Neural progenitor cell (in vitro differentiated cells): ENCODE data around the gene KRT20. TPM values are rescaled to one million over a fixed set of nuclear protein-coding genes. Genes with fewer than 3 reads are reported as not detected.
A peak's percentile ranks its signal among the peaks of the same experiment; 100 is the strongest.

Experiments used
- DNase-seq: peaks from one replicate; pipeline ENCODE4 v3.0.0-alpha.2; 2016; ENCODE audit warnings: low spot score
- H2AFZ ChIP-seq: fragments of 200-600 bp; sonication (generic); replicated peaks from 2 replicates; pipeline ENCODE4 v1.6.1; 2016; ENCODE audit warnings: antibody characterized with exemption
- H3F3A ChIP-seq: fragments of 200-600 bp; sonication (generic); 2 replicates; pipeline ENCODE4 v1.6.1; 2016; ENCODE audit warnings: antibody characterized with exemption, low read depth
- H3K27ac ChIP-seq: fragments of 200-600 bp; sonication (generic); 2 replicates; pipeline ENCODE4 v1.5.1; 2016; ENCODE audit warnings: mild to moderate bottlenecking
- H3K27me3 ChIP-seq: fragments of 200-600 bp; sonication (generic); 2 replicates; pipeline ENCODE4 v1.6.1; 2016; ENCODE audit warnings: mild to moderate bottlenecking, moderate library complexity
- H3K36me3 ChIP-seq: fragments of 200-600 bp; sonication (generic); 2 replicates; pipeline ENCODE4 v1.5.1; 2016
- H3K4me1 ChIP-seq: fragments of 200-600 bp; sonication (generic); 2 replicates; pipeline ENCODE4 v1.6.1; 2016; ENCODE audit warnings: mixed run types
- H3K4me2 ChIP-seq: fragments of 200-600 bp; sonication (generic); 2 replicates; pipeline ENCODE4 v1.6.1; 2016
- H3K4me3 ChIP-seq: fragments of 200-600 bp; sonication (generic); 2 replicates; pipeline ENCODE4 v1.5.1; 2016
- H3K79me2 ChIP-seq: fragments of 200-600 bp; sonication (generic); 2 replicates; pipeline ENCODE4 v1.6.1; 2016; ENCODE audit warnings: low read depth
- H3K9ac ChIP-seq: fragments of 200-600 bp; sonication (generic); 2 replicates; pipeline ENCODE4 v1.6.1; 2016
- H3K9me3 ChIP-seq: fragments of 200-600 bp; sonication (generic); 2 replicates; pipeline ENCODE4 v1.5.1; 2016; ENCODE audit warnings: low read depth
- H4K20me1 ChIP-seq: fragments of 200-600 bp; sonication (generic); 2 replicates; pipeline ENCODE4 v1.6.1; 2016; ENCODE audit warnings: low read depth
- H3K27ac Mint-ChIP-seq: 3 replicates; pipeline ENCODE4 v1.8.0; 2021; ENCODE audit warnings: mixed read lengths
- H3K27me3 Mint-ChIP-seq: 2 replicates; pipeline ENCODE4 v1.8.0; 2022; ENCODE audit warnings: low read depth, mild to moderate bottlenecking, inconsistent platforms, moderate library complexity, mixed read lengths; ENCODE audit not compliant: insufficient read depth
- H3K36me3 Mint-ChIP-seq: 3 replicates; pipeline ENCODE4 v1.8.0; 2021; ENCODE audit warnings: mixed read lengths
- H3K4me1 Mint-ChIP-seq: 3 replicates; pipeline ENCODE4 v1.8.0; 2021; ENCODE audit warnings: mixed read lengths
- H3K4me3 Mint-ChIP-seq: 3 replicates; pipeline ENCODE4 v1.8.0; 2021; ENCODE audit warnings: mild to moderate bottlenecking, moderate library complexity, mixed read lengths
- H3K9me3 Mint-ChIP-seq: 3 replicates; pipeline ENCODE4 v1.8.0; 2020; ENCODE audit warnings: mixed read lengths
- CTCF ChIP-seq: fragments of 200-600 bp; sonication (generic); IDR thresholded peaks from 2 replicates; pipeline ENCODE4 v1.5.1; 2017; ENCODE audit warnings: antibody characterized with exemption, mild to moderate bottlenecking
- EZH2 ChIP-seq: fragments of 200-600 bp; sonication (generic); IDR thresholded peaks from 2 replicates; pipeline ENCODE4 v1.6.1; 2017; ENCODE audit warnings: antibody characterized with exemption, mild to moderate bottlenecking, moderate library complexity
- EZH2phosphoT487 ChIP-seq: fragments of 200-600 bp; sonication (generic); IDR thresholded peaks from 2 replicates; pipeline ENCODE4 v1.6.1; 2017; ENCODE audit warnings: antibody characterized with exemption
- total RNA-seq: library from RNA; depleted of rRNA; stranded (reverse); fragments of >200 nt; gene quantifications from 2 replicates; pipeline ENCODE4 v1.2.3, GENCODE V29; 2015; ENCODE audit warnings: low replicate concordance

Gene KRT20
- total RNA-seq, 1 donor from 2014 or later, result not detected

GRCh38 chr17:40900809-40901356, 15.8 kb upstream of the KRT20 start:
- no peak overlapping the region for H2AFZ ChIP-seq
- Mint-ChIP-seq H3K27ac (no peak overlapping the region), H3K4me3 (no peak overlapping the region), H3K4me1 (no peaks in the 10 kb centered on the region), H3K27me3 (peaks cover 3% of the 10 kb centered on the region), H3K9me3 (no peaks in the 10 kb centered on the region), H3K36me3 (no peaks in the 10 kb centered on the region)
- no peak overlapping the region for H3K4me3 ChIP-seq
- H3F3A ChIP-seq, result no peaks in the 10 kb centered on the region
- H3K27ac ChIP-seq, result no peak overlapping the region
- no peaks in the 10 kb centered on the region for H4K20me1 ChIP-seq
- no peaks in the 10 kb centered on the region for H3K79me2 ChIP-seq
- DNase-seq, result no peak
- H3K36me3 ChIP-seq, result no peaks in the 10 kb centered on the region
- no peak overlapping the region for H3K9ac ChIP-seq
- H3K27me3 ChIP-seq, result no peaks in the 10 kb centered on the region
- H3K4me1 ChIP-seq, result no peaks in the 10 kb centered on the region
- H3K4me2 ChIP-seq, result no peak overlapping the region
- TF ChIP-seq EZH2, result no peak
- no peak for TF ChIP-seq EZH2phosphoT487
- no peak for TF ChIP-seq CTCF
- no peaks in the 10 kb centered on the region for H3K9me3 ChIP-seq

GRCh38 chr17:40896916-40897455, 11.9 kb upstream of the KRT20 start:
- no peak for TF ChIP-seq EZH2phosphoT487
- no peak for TF ChIP-seq EZH2
- TF ChIP-seq CTCF, result no peak
- no peak overlapping the region for H2AFZ ChIP-seq
- no peaks in the 10 kb centered on the region for H3K4me1 ChIP-seq
- H3K79me2 ChIP-seq, result no peaks in the 10 kb centered on the region
- no peak overlapping the region for H3K4me3 Mint-ChIP-seq
- H3K4me3 ChIP-seq, result no peak overlapping the region
- no peaks in the 10 kb centered on the region for H3K9me3 Mint-ChIP-seq
- no peak overlapping the region for H3K27ac ChIP-seq
- H3K4me2 ChIP-seq, result no peak overlapping the region
- H3K27me3 ChIP-seq, result no peaks in the 10 kb centered on the region
- no peak overlapping the region for H3K27ac Mint-ChIP-seq
- no peaks in the 10 kb centered on the region for H3F3A ChIP-seq
- peaks cover 7% of the 10 kb centered on the region for H3K27me3 Mint-ChIP-seq
- H3K36me3 ChIP-seq, result no peaks in the 10 kb centered on the region
- DNase-seq, result no peak
- no peak overlapping the region for H3K9ac ChIP-seq
- no peaks in the 10 kb centered on the region for H3K36me3 Mint-ChIP-seq
- no peaks in the 10 kb centered on the region for H3K4me1 Mint-ChIP-seq
- no peaks in the 10 kb centered on the region for H4K20me1 ChIP-seq
- H3K9me3 ChIP-seq, result no peaks in the 10 kb centered on the region

- Mint-ChIP-seq H3K27ac (no peak overlapping the region), H3K4me3 (no peak overlapping the region), H3K36me3 (no peaks in the 10 kb centered on the region), H3K4me1 (no peaks in the 10 kb centered on the region), H3K27me3 (peaks cover 4% of the 10 kb centered on the region), H3K9me3 (no peaks in the 10 kb centered on the region)
- no peaks in the 10 kb centered on the region for H4K20me1 ChIP-seq
- no peaks in the 10 kb centered on the region for H3K9me3 ChIP-seq
- peak overlapping the region; percentile 2 for H2AFZ ChIP-seq
- H3K27me3 ChIP-seq, result no peaks in the 10 kb centered on the region
- H3K27ac ChIP-seq, result no peak overlapping the region
- no peaks in the 10 kb centered on the region for H3K79me2 ChIP-seq
- TF ChIP-seq EZH2 (no peak), EZH2phosphoT487 (no peak), CTCF (no peak)
- H3K4me2 ChIP-seq, result no peak overlapping the region
- no peaks in the 10 kb centered on the region for H3K4me1 ChIP-seq
- no peak overlapping the region for H3K4me3 ChIP-seq
- no peaks in the 10 kb centered on the region for H3F3A ChIP-seq
- DNase-seq, result no peak
- no peak overlapping the region for H3K9ac ChIP-seq
- H3K36me3 ChIP-seq, result no peaks in the 10 kb centered on the region
These were observed 10.2 kb upstream of the KRT20 start for GRCh38 chr17:40895106-40895730.
